ENCODE data around the gene SOBP.

The SOBP gene

GRCh38 chr6:107491138-107491609 lies 1.3 kb downstream of the SOBP start:
- CTCF ChIA-PET: interaction anchor here (0.6 to 4.7 kb wide), 6 partner anchors 13 to 306 kb away, joined by 3 to 21 read pairs (median 4); partner anchors contain the start of gene PDSS2
- Histone ChIP-seq H3K4me1 (ENCODE audit: control insufficient read depth, insufficient read depth, low read length) (peaks cover 36% of the 10 kb centered on the region), H3K27ac (ENCODE audit: extremely low read depth, low read depth, low read length) (peak overlapping the region; percentile 94), H3K36me3 (ENCODE audit: control insufficient read depth in 2 of 2, insufficient read depth in 1 of 2, low read length in 2 of 2) (no peaks in the 10 kb centered on the region), H3K9me3 (ENCODE audit: control insufficient read depth, insufficient read depth, low read depth, low read length) (no peaks in the 10 kb centered on the region), H3K4me3 (ENCODE audit: low read depth, low read length) (peak overlapping the region; percentile 88)
- POLR2A ChIA-PET: interaction anchor here (1.0 to 9.4 kb wide), 6 partner anchors 13 to 173 kb away, joined by 3 to 104 read pairs (median 6); partner anchors contain the start of gene PDSS2
- no peak for TF ChIP-seq ZNF157 (tag by site-specific recombination; IDR thresholded peaks at IDR 0.05)
- TF ChIP-seq SP3 (tag by site-specific recombination; IDR thresholded peaks at IDR 0.05): peak; percentile 47; the same call in 1 of the 2 replicates
- TF ChIP-seq KLF9 (tag by site-specific recombination; IDR thresholded peaks at IDR 0.05; ENCODE audit: low read depth): peak; percentile 62
- TF ChIP-seq ZNF843 (tag by site-specific recombination; IDR thresholded peaks at IDR 0.05): 0 out of 2 replicates have a peak, but pooled peaks have one; percentile 25
- TF ChIP-seq ZNF24 (tag by site-specific recombination; IDR thresholded peaks at IDR 0.05): no peak
- TF ChIP-seq ZBTB49 (tag by site-specific recombination; IDR thresholded peaks at IDR 0.05; ENCODE audit: low read depth): no peak
- no peak for TF ChIP-seq ZNF623 (tag by site-specific recombination; IDR thresholded peaks at IDR 0.05)
- TF ChIP-seq PRDM1 (tag by site-specific recombination; IDR thresholded peaks at IDR 0.05): no peak
- 0 out of 2 replicates have a peak, but pooled peaks have one; percentile 9 for TF ChIP-seq GLIS1 (tag by site-specific recombination; IDR thresholded peaks at IDR 0.05)
- TF ChIP-seq ZNF391 (tag by site-specific recombination; IDR thresholded peaks at IDR 0.05; ENCODE audit: borderline replicate concordance, low read depth): no peak
- TF ChIP-seq ZNF660 (tag by site-specific recombination; IDR thresholded peaks at IDR 0.05): 0 out of 2 replicates have a peak, but pooled peaks have one; percentile 11
- TF ChIP-seq ZFHX2 (tag by site-specific recombination; conservative IDR thresholded peaks at IDR 0.05): peak; percentile 68
- TF ChIP-seq ZNF341 (tag by site-specific recombination; IDR thresholded peaks at IDR 0.05; ENCODE audit: low read depth): 0 out of 2 replicates have a peak, but pooled peaks have one; percentile 6
- TF ChIP-seq ZSCAN30 (tag by site-specific recombination; IDR thresholded peaks at IDR 0.05): peak; percentile 60
- TF ChIP-seq ZNF677 (tag by site-specific recombination; IDR thresholded peaks at IDR 0.05): no peak
- TF ChIP-seq BCL11B (tag by site-specific recombination; IDR thresholded peaks at IDR 0.05; ENCODE audit: low read depth): no peak
- TF ChIP-seq PRDM4 (tag by site-specific recombination; IDR thresholded peaks at IDR 0.05): peak; percentile 49; the same call in 1 of the 2 replicates
- no peak for TF ChIP-seq ZNF658 (tag by site-specific recombination; IDR thresholded peaks at IDR 0.05)
- peak; percentile 67 for TF ChIP-seq PATZ1 (tag by site-specific recombination; IDR thresholded peaks at IDR 0.05)
- no peak for TF ChIP-seq WT1 (tag by site-specific recombination; IDR thresholded peaks at IDR 0.05)
- TF ChIP-seq ZSCAN16 (tag by site-specific recombination; IDR thresholded peaks at IDR 0.05): no peak
- peak; percentile 85 for TF ChIP-seq HIC1 (tag by site-specific recombination; IDR thresholded peaks at IDR 0.05)
- TF ChIP-seq ZNF529 (tag by site-specific recombination; IDR thresholded peaks at IDR 0.05; ENCODE audit: insufficient replicate concordance): no peak
- TF ChIP-seq GFI1B (tag by site-specific recombination; IDR thresholded peaks at IDR 0.05): no peak
- TF ChIP-seq ZNF394 (tag by site-specific recombination; IDR thresholded peaks at IDR 0.05; ENCODE audit: borderline replicate concordance): no peak
- 0 out of 2 replicates have a peak, but pooled peaks have one; percentile 21 for TF ChIP-seq HOXD13 (CRISPR knock-in tag; IDR thresholded peaks at IDR 0.05; ENCODE audit: borderline replicate concordance)
- no peak for TF ChIP-seq ZNF174 (tag by site-specific recombination; IDR thresholded peaks at IDR 0.05)
- TF ChIP-seq ZBTB17 (tag by site-specific recombination; IDR thresholded peaks at IDR 0.05): peak; percentile 78
- TF ChIP-seq ZSCAN23 (tag by site-specific recombination; IDR thresholded peaks at IDR 0.05): no peak

Data from HEK293 (cell line).